ENCODE measurements around the gene ANP32A.

Gene ANP32A

DNA sequence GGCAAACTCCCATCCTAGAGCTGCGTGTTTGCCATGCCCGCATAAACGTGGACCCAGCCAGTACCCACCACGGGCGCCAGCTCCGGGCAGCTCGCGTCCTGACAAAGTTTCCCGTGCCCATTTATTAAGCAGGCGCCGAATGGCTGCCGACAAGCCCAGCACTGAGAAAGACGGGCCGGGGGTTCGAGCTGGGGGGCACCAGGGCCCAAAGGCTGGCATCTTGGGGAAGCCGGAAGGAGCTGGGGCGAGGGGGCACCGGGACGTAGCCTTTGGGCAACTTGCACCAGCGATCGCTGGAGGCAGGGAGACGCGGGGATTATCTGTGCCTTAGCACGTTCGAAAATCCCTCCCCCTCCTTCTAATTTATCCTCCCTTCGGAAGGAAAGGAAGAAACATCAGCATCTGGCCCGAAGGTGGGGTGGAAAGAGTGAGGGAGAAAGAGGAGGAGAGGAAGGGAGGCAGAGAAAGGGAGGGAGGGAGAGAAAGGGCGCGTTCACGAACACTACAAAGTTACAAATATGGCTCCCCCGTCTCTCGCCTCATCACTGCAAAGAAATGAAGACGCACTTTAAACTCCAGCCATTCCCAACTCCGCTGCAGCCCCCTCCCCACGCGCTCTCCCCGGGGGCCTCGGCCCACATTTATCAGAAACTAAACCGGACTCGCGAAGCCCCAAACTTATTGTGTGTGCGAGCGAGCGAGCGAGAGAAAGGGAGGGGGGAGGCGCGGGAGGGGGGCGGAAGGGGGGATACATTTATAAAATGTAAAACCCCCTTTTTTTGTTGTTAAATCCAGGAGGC, 1.0 kb downstream of the ANP32A start:
- no peak for DNase-seq (ENCODE audit: low read depth)

DNA sequence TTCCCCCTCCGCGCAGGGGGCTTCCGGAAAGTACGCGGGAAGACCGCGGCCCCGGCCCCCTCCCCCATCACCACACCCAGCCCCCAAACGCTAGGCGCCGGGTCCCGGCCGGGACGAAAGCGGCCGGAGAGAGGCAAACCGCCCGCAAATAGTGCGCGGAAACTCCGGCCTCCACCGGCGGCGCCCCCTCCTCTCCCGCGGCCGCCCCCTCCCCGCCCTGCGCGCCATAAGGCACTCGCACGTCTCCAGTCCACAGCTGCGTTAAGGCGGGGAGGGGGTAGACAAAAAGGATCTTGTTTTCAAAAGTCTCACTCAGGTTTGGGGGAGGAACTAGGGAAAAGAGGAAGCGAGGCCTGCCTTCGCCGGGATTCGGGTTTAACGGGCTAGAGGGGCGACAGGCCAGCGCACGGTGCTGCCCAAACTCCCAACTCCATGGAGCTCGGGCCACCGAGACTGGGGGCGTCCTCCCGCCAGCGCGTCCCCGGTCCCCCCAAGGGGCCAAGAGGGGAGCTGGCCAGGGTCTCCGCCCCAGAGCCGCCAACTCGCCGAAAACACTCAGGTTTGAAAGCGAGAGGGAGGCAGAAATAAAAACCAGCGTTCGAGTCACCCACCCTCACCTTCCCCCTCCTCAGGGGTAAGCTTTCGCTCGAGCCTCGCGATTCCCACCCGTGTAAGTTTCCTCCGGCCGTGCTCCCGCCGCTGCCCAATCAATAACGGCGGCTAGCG, 1.8 kb downstream of the ANP32A start:
- DNase-seq (ENCODE audit: low read depth), result no peak

DNA sequence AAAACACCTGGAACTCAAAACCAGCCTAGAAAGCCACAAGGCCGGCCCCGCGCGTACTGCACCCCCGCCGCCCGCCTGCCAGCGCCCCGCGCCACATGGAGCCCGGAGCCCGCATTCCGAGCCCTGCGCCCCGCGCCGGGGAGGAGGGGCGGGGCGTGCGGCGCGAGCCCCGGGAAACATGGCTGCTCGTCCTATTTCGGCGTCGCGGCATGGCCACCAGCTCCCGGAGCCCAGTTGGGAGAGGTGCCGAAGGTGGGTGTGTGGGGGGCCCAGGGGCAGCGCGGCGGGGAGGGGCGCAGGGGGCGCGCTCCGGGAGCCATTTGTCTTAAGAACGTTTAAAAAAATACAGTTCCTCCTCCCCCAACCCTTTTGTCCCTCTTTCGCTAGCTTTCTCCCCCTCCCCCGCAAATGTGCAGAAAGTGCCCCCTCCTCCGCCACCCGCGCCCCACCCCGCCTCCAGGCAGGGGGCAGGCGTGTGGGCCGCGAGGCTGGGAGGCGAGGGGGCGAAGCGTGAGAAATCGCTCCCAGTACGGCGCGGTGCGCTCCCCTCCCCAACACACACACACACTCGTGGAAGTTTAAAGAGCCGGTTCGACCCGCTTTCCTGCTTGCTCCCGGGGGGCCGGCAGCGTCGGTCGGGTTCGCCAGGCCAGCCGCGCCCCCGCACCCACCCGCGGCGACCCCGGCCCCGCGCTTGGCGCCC, 2.5 kb downstream of the ANP32A start:
- DNase-seq (ENCODE audit: low read depth), result peak; percentile 30

DNA sequence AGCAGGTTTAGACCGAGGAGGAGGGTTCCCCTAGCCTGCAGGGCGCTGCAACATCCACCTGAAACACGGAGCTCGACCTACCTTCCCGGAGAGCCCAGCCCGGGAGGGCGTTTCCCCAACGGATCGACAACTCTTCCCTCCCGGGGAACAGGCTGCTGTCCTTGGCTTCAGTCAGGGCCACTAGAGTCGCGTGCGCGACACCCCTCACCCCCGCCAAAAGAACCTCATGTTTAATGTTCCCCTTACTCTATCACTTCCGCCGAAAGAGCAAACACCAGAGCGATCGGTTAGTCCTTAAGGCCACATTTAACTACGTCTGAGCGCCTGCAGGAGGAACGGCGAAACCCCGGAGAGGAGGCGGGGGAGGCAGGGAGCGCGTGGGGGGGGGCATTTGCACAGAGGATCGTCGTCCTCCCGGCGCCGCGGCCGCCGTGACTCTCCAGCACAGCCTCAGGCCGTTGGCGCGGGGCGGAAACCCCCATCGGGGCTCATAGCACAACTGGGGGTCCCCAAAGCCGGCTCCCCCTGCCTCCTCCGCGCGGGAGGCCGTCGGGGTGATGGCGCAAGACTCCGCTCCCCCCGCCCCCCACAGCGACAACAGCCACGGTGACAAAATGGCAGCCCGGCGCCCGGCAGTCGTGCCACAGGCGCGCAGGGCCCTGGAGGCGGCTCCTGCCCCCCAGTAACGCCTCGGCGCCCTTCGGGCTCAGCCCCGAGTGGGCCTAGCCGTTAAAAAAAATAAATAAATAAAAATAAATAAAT, 3.2 kb downstream of the ANP32A start:
- peak; percentile 38 for DNase-seq (ENCODE audit: low read depth)

DNA sequence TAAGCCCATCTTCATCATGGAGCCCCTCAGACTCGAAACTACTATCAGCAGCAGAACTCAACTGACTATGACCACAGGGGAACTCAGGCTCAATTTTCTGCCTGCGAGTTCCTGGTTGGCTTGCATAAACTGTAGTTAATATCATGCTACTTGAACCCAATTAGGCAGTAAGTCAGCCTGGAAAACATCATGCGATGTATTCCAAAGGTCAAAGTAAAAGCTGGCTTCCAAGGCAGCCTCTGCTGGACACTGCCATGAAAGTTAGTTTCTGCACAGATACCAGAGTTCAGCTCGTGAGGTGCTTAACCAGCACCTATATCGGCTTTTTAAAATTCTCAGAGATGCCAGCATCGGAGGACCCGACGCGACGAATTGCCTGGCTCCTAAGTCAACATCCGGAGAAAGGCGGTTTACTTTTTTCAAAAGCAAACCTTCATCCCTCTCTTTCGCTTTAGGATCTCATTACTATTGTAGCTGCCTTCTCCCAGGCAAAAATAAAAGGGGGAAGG, 3.8 kb downstream of the ANP32A start:
- DNase-seq (ENCODE audit: low read depth), result no peak

DNA sequence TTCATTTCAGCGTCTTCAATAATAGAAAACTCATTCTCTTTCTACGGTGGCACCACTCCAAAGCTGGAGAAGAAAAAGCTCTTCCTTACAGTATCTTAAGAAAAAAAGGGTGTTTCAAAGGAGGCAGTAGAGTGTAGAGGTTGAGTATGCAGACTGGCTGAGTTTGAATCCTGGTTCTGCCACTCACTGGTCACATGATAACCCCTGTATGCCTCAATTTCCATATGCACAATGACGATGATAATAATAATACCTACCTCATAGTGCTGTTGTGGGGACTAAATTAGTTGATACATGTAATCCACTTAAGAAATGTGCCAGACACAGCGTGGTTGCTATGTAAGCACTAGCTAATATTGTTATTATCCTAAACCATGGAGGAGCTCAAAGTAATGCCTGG, 4.5 kb downstream of the ANP32A start:
- no peak for DNase-seq (ENCODE audit: low read depth)

DNA sequence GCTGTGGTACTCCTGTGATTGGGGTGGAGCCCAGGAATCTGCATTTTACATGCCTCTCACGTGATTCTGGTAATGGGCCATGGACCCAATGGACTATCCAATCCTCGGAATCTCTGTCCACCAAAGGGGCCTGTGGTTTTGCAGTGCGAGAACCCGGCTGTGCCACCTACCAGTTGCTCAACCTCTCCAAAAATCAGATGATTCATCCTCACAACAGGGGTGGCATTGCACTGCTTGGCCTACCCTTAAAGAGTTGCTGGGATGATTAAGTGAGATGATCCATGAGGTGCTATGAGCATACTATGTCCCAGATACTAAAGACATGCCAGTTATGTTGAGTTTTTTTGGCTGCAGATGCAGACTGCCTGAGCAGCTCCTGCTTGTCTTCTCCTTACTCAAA, 5.1 kb downstream of the ANP32A start:
- DNase-seq (ENCODE audit: low read depth), result no peak

DNA sequence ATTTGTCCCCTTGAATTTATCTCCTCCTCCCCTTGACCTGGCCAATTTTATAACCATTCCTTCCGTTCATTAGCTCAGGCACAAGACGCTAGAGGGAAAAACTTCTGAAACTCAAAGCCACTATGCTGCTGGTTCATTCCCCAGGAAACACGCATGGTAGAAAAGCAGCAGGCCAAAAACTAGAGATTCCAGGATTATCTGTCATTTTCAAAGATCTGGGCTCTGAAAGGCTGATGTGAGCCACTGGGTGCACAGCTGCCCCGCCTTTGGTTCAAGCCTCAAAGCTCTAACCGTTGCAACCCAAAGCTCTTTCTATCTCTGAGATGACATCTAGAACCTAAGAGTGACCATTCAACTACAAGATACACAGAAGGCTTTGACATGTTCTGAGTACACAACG, 6.1 kb downstream of the ANP32A start:
- no peak for DNase-seq (ENCODE audit: low read depth)

DNA sequence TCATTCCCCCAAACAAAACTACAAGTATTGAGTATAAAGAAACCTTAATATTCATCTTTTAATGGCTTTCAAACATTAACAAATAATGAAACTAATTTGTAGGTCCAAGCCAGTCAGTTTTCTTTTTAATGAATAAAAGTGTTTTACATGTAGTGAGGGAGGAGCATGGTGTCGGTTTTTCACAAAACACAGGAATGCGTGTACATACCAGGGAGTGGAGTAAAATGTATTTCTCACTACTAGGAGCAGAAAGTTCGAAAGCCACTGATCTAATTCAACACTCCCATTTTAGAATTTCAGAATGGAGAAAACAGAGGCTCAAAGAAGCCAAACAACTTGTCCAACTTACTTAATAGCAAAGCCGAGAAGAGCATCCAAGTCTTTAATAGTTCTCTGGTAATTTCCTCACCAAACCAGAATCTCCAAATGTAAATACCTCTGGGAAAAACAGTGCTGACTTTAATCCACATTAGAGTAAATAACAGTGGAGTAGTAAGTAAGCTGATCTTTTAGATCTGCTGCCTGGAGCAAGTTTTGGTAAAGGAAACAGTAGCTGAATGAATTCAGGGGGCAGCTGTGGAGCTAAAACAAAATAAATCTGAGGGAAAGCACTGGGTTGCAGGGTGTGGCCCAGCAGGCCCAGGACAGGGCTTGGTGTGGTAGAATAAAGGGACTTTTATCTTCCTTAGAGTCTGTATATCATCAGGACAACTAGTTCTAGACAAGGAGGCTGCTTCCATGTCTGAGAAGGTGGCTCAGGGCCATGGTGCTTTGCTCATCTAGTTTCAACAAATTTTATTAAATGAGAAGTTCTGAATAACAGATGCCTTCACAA, 7.9 kb downstream of the ANP32A start:
- DNase-seq (ENCODE audit: low read depth), result no peak

DNA sequence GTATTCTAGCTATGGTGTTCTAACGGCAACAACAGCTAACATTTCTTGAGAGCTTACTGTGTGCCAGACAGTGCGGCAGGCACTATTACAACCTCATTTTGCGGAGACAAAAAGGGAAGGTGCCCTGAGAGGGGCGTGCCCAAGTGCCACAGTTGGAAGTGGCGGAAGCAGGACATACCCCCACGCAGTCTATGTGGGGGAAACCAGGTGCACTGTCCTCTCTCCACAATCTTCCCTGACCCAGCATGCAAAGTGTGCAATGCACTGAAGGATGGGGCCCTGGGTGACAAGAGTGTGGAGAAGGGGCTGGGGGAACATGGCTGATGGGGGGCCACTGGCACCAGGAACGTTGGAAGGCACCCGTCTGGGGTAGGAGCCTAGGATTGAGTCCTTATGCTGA, 8.6 kb downstream of the ANP32A start:
- DNase-seq (ENCODE audit: low read depth), result no peak

DNA sequence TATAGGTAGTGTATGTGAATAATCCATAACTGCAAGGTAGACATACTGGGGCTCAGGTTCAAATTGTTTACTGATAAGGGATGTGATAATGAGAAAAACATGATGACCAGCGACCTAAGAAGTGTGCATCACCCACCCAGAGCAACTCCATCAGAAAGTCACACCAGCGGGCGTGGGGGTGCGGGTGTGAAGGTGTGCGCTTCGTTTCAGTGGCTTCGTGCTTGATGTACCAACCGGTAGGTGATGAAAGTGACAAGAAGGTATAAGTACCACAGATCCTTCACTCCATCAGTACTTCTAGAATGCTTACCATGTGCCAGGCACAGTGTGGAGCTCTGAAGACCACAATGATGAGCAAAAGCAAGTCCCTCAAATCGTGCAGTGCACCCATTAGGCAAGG, 11.2 kb downstream of the ANP32A start:
- DNase-seq (ENCODE audit: low read depth), result no peak

DNA sequence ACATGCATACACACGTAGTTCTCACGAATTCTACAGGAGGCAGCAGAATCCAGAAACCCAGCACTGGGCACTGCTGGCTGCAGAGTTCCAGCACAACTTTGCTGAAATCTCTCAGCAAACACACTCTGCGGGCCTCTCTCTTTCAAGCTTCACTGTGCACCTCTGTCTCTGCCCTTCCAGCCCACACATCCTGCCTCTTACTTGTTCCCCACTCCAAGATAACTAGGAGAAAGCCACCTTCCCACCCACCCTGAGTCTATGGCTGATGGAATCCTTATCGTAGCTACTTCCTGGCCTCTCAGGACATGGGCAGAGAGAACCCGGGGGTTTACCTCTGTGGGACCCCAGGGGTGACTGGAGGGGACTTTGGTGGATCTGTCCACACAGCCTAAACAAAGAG, 11.9 kb downstream of the ANP32A start:
- DNase-seq (ENCODE audit: low read depth), result no peak

DNA sequence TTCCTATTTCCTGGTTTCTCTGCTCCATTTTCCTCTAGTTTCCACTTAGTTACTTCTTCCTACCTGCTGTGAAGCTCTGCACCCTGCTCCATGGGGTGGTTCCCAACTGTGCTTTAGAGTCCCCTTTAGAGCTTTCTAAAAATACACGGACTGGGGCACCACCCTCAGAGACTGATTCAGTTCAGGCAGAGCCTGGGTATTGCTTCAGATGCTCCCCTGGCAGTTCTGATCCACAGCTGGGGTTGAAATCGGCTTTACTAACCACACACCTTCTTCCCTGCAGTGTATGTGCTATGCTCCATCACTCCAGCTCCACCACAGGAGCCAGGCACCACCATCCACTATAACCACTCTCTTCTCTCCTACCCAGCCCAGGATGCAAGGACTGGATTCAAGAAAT, 12.6 kb downstream of the ANP32A start:
- no peak for DNase-seq (ENCODE audit: low read depth)

DNA sequence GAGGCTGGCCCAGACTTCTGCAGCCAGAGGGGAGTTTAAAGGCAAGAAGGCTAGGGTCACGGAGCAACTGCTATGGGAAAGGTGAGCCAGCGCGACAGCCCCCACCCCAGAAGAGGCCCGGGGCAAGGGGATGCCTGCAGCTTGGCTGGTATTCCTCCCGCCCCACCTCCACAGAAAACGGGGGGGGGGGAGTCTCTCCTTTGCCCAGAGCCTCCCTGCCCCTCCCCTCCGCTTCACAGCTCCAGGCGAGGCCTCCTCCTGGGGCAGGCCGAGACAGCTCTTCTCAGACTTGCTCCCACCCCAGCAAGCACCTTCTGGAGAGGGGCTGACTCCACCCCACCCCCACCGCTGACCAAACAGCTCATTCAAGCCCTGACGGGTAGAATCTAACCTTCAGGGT, 13.4 kb downstream of the ANP32A start:
- DNase-seq (ENCODE audit: low read depth), result no peak

DNA sequence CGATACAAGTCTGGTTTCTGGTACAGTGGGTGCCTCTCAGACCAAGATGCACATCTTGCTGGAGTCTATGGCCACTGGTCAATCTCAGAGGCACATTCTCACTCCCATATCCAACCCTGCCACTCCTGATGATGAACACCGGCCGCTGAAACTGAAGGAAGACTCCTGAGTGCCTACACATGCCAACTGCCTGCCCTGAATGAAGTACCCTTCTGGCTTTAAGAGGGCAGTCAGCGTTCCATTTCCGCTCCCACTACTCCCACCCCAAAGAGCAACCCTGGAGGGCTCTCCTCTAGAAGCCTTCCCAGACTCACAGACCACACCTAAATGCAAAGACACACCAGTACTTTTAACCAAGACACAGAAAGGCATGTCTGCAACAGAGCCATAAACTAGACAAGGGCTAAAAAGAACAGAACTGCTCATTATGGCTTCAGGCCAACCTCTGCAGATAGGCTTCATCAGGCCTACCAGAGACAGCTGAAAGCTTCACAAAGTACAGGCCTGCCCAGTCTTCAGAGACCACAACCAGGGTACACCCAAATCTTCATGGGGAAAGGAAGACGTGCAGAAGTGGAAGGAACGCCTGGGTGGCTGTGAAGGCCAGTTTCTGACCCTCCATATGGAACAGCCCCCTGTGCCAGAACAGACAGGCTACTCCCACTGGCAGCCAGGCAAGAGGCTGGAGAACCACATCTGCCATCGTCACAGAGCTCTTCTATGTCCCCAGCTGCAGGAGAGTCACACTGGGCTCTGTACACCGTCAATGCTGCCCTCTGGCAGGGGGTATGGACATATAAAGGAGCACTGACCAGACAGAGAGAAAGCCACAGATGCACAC, 14.3 kb downstream of the ANP32A start:
- DNase-seq (ENCODE audit: low read depth), result no peak

DNA sequence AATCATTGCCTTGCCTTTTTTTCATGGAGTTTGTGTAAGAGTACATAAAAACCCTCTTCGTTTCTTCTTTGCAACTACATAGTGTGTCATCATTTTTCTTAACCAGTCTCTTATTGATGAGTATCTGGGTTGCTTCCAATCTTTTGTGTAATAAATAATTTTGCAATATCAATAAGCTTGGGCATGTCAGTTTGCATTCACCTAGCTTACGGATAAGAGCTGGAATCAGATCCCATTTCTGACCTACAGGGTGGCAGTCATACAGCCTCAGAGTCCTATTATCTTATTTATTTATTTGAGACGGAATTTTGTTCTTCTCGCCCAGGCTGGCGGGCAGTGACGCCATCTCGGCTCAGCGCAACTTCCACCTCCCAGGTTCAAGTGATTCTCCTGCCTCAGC, 18.3 kb downstream of the ANP32A start:
- no peak for DNase-seq (ENCODE audit: low read depth)

DNA sequence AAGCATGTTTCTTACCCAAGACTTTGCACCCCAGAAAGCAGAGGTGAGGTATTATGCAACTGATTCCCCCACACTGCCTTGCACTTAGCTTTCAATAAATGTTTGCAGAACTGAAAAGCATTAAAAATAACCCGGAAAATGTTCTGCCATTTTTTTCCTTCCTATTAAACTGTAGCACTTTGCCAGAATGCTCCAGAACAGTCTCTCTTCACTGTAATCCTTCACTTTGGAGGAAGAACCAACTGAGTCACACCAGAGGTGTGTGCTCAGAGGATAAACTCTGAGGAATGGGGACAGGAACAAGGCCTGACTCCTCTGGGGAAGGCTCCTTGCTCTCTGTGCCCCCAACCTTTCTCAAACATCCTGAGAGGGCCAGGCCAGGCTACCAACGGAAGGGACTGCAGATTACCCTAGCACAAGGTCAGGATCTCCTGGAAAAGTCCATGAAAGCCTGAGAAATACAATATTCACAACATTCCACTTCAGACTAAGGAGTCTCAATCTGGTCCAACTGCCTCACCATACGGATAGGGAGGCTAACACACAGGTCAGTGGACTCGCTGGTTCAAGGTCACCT, 19.0 kb downstream of the ANP32A start:
- no peak for DNase-seq (ENCODE audit: low read depth)

DNA sequence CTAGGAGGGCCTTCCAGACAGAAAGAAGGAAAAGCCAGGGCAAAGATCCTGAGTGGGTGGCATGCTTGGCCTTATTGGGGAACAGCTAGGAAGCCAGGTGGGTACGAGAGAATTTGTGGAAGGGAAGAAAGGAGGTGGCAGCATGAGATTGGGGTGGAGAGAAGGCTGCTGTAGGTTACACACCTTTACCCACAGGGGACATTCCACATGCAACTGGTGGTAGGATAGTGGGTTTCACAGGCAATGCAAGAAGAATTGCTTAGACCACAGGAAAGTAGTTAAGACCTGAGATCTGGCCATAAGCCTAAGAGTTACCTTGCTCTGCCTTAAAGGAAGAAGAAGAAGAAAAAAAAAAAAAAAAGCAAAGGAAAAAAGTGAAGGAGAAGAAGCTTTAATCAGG, 19.8 kb downstream of the ANP32A start:
- DNase-seq (ENCODE audit: low read depth), result no peak

DNA sequence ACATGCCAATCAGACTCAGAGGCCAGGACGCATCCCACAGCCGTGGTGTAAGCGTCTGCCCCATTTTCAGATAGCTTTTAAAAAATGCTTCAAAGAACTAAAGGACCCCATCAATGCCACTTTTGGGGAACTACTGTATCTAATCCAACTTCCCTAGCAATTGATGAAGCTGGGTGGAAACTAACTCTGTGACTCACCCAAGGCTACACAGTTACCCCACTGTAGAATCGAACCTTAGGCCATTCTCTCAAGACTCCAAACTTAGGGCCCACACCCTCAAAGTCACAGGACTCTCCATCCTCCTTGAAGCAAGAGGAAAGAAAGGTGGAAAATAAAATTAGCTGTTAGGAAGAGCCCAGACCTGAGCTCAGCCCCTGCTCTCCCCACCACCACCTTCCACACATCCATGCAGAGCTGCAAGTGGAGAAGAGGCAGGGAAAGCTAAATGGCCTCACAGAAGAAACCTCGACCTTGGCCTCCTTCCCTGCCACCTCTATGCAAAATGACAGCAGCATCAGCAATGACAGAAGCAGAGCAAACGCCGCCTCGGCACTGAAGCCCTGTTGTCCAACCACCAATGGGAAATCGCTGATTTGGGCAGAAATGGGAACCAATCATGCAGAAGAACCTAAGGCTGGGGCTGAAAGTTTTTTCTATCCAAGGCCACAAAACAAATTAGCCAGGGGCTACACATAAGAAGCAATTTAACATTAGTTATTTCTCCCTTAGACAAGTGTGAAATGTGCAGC, 22.2 kb downstream of the ANP32A start:
- no peak for DNase-seq (ENCODE audit: low read depth)

All from stimulated activated CD8-positive, alpha-beta memory T cell treated with anti-CD3 and anti-CD28 coated beads, Interleukin-15, amount 100 ng/mL, for 1 hour (primary cell).